Adrenal gland (tissue), 12 donors: ENCODE results near the gene EVI5L. TPM values are rescaled to one million over a fixed set of nuclear protein-coding genes. Genes with fewer than 3 reads are reported as not detected.

ENCODE experiments used
- DNase-seq, 7 donors: peaks; one replicate each; pipeline ENCODE4 v3.0.0-alpha.2; 2019 to 2020
- H3K27ac ChIP-seq, 5 donors: fragments of 200-600 bp; sonication (generic) in 4 of 5; 1 replicate in 3 of 5; 2 replicates in 2 of 5; pipeline versions ENCODE4 v1.5.1 to v1.8.0; 2016 to 2020; ENCODE audit warnings: mild to moderate bottlenecking in 1 of 5
- H3K27me3 ChIP-seq: fragments of 200-600 bp; 2 replicates; pipeline ENCODE4 v1.8.0; 2021
- H3K36me3 ChIP-seq, 2 donors: fragments of 200-600 bp; replicated peaks in 1 of 2; 1 replicate in 1 of 2; 2 replicates in 1 of 2; pipeline versions ENCODE4 v1.5.1 to v1.8.0; 2018 to 2022
- H3K4me1 ChIP-seq, 2 donors: fragments of 200-600 bp; replicated peaks in 1 of 2; 1 replicate in 1 of 2; 2 replicates in 1 of 2; pipeline versions ENCODE4 v1.5.1 to v1.8.0; 2018 to 2021
- H3K4me3 ChIP-seq, 4 donors: fragments of 200-600 bp; sonication (generic) in 3 of 4; one replicate each; pipeline ENCODE4 v1.5.1; 2016 to 2018
- H3K9me3 ChIP-seq, 3 donors: fragments of 200-600 bp; sonication (generic) in 1 of 3; replicated peaks in 1 of 3; 1 replicate in 2 of 3; 2 replicates in 1 of 3; pipeline versions ENCODE4 v1.5.1 to v1.8.0; 2016 to 2021
- CTCF ChIP-seq, 6 experiments: fragments of 450-650 bp in 4 of 6; fragments of 200-600 bp in 2 of 6; sonication (generic) in 1 of 6; IDR thresholded peaks; 1 replicate in 5 of 6; 2 replicates in 1 of 6; pipeline versions ENCODE4 v1.5.1 to v1.8.0; 2016 to 2021; ENCODE audit warnings: antibody characterized with exemption in 6 of 6, mild to moderate bottlenecking in 2 of 6, moderate library complexity in 1 of 6
- POLR2A ChIP-seq, 2 donors: fragments of 450-650 bp; IDR thresholded peaks; one replicate each; pipeline ENCODE4 v1.6.1; 2017; ENCODE audit warnings: antibody characterized with exemption in 2 of 2, mild to moderate bottlenecking in 2 of 2, moderate library complexity in 1 of 2
- WGBS, 4 donors: extraction: QIAGEN DNeasy Blood & Tissue Kit in 2 of 4; methylation state at CpG; one replicate each; pipeline versions ENCODE4 v1.1.5 to v1.1.7; 2013 to 2017; 5-methylcytosine and 5-hydroxymethylcytosine counted together
- intact Hi-C, 2 donors: fragments of 100-400 bp; cut with DNase I; formaldehyde crosslinking; loops; one replicate each; pipeline versions ENCODE4 v1.14.1 to v1.15.0; 2022 to 2023
- polyA plus RNA-seq, 3 donors: library from polyadenylated mRNA; stranded (reverse); fragments of 200-250 nt in 2 of 3; fragments of 350-450 nt in 1 of 3; fragmentation: Illumina TruSeq in 1 of 3; extraction: RNeasy Lipid Tissue Mini Kit (QIAGEN cat#74804) in 1 of 3; gene quantifications; one replicate each; pipeline ENCODE4 v1.2.3, GENCODE V29; 2013 to 2014
- total RNA-seq, 9 donors: library from RNA; depleted of rRNA in 4 of 9; stranded (reverse); fragments of >200 nt in 4 of 9; fragments of 120-200 nt in 1 of 9; fragmentation: NEBNext Ultra II Directional in 1 of 9; extraction: Animal tissue kit (Norgen Biotek cat#: 25700) in 1 of 9; gene quantifications; one replicate each; pipeline versions ENCODE4 v1.1.0 to v1.2.4, GENCODE V29; 2013 to 2023
- donor health status: healthy with polysubstance abuse.
- donor health status: Bipolar disorder and iron deficiency.
- donor health status: DM: yes; HTN: yes; CAD: no.
- donor health status: DM: no; HTN: no; CAD: no.
- donor health status: DM: no; HTN: no; CAD: no.
- donor health status: DM: yes; HTN: yes; CAD: no.

Gene EVI5L
- total and polyA plus RNA-seq, 12 donors, result 8.8 to 22.2 (median 20.5) TPM

- Histone ChIP-seq H3K27ac (peak overlapping the region in 2 of 5 donors; percentile 57 to 73), H3K4me1 (peaks cover 18 to 31% of the 10 kb centered on the region in 2 donors), H3K9me3 (no peaks in the 10 kb centered on the region), H3K27me3 (peaks cover 29% of the 10 kb centered on the region), H3K4me3 (no peak overlapping the region), H3K36me3 (no peaks in the 10 kb centered on the region)
- 57 to 68% (median 59%) methylated on average over 19 to 47 of the region's 47 CpGs for WGBS, 4 donors
- peak in 1 of 7 donors; percentile 44 for DNase-seq
- TF ChIP-seq CTCF (IDR thresholded peaks at IDR 0.05) (no peak), POLR2A (IDR thresholded peaks at IDR 0.05) (no peak)
- intact Hi-C loops, result no loop called here
Measured at GRCh38 chr19:7872306-7873204, 42.5 kb downstream of the EVI5L start.

DNA sequence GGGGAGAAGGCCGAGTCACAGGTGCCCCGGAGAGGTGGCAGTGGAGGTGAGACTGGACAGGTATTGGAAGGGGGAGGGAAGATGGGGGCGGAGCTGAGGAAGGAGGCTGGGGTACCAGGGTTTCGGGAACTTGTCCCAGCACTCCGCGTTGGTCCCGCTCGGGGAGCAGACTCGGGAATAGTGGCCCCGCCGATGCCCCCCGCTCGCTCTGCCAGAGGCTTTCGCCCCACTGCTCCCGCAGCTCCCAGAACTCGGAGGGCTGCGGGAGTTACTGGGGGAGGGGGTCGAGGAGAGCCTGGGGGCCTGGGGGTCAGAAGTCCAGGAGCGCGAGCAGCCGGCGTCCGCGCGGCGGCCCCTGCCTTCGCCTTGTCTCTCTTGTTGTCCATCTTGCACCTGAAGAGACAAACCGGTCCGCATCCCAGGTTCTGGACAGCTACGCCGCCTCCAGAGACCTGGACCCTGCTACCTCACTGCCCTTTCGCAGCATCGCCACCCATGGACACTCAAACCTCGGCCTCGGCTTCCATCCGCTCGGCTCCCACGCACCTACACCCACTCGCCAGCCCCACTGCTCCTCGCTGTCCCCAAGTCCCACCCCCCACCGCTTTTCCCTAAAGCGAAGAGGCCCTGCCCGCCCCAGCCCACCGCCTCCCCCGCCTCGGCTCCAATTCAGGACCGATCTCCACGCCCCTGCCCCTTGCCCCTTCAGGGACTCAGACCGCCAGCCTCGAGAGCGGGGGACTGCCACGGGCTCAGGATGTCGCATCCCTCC lies 43.5 kb downstream of the EVI5L start:
- TF ChIP-seq CTCF (IDR thresholded peaks at IDR 0.05) (no peak), POLR2A (IDR thresholded peaks at IDR 0.05) (no peak)
- peaks cover 15 to 26% of the 10 kb centered on the region in 2 donors for H3K4me1 ChIP-seq
- intact Hi-C loops, result no loop called here

DNA sequence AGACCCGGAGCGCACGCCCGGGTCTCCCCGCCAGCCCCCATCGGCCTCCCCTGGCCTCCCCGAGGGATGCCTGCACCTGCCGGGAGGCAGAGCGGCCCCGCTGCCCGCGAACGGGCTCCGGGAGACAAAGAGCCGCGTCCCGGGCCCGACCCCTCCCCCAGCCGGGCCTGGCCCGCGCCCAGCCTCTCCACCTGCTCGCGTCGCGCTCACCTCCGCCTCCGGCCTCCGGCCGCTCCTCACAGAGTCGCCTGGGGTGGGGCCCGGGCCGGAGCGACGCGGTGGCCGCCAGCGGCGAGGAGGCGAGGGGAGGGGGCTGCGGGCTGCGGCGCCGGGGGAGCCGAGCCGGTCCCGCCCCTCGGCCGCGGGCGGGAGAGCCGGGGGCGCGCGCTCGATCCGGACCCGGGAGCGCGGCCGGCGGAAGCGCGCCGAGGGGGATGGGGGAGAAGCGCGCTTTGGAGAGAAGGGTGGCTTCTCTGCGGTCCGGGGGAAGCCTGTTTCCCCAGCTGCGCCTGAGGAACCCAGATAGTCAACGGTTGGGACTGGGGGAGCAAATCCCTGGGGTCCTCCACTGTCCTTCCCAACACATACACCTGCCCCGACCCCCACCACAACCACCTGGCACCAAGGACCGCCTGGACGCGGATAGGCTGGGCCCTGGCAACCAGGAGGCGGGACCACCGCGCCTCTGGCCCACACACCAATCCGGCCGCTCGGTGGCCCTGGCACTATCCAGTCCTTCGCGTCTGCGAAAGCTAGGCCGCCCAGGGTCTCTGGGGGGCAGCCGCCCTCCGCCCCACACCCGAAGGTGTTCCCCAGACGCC lies 44.3 kb downstream of the EVI5L start, which contains the start of gene PRR36:
TSS of gene PRR36 (minus strand) at position 315 of the 821 bp plus-strand sequence. CDS start 701 bp downstream, outside the sequence.
- Histone ChIP-seq H3K27me3 (peaks cover 29% of the 10 kb centered on the region), H3K27ac (no peak within 1 kb of the TSS), H3K4me1 (peaks cover 10 to 19% of the 10 kb centered on the region in 2 donors), H3K4me3 (peak within 1 kb of the TSS in 1 of 4 donors; percentile 23), H3K36me3 (no peaks in the 10 kb centered on the region), H3K9me3 (no peaks in the 10 kb centered on the region)
- intact Hi-C loops, result no loop called here
- WGBS, 4 donors, result 1 to 2% (median 1%) methylated on average over 16 to 88 of the region's 88 CpGs
- peak in 3 of 7 donors; percentile 35 to 81 (median 47) for DNase-seq
- TF ChIP-seq POLR2A (IDR thresholded peaks at IDR 0.05) (no peak), CTCF (IDR thresholded peaks at IDR 0.05) (no peak)

More for the DNA sequence above, 43.5 kb downstream of the EVI5L start:
- Histone ChIP-seq H3K27ac (no peak overlapping the region), H3K27me3 (peaks cover 29% of the 10 kb centered on the region), H3K4me3 (peak overlapping the region in 1 of 4 donors; percentile 23), H3K9me3 (no peaks in the 10 kb centered on the region), H3K36me3 (no peaks in the 10 kb centered on the region)
- peak in 1 of 7 donors; percentile 35 for DNase-seq
- 15 to 60% (median 21%) methylated on average over 19 to 53 of the region's 53 CpGs for WGBS, 4 donors
